HG02763 (cell line): ENCODE data around the gene BCL7A.
"Not testable (repeated sequence)": the region's sequence is repeated elsewhere in the genome, so short reads cannot be mapped to it uniquely, and the experiment has no call there.

Source experiments
- ATAC-seq: cut with Tn5 transposase; IDR thresholded peaks from one replicate; pipeline ENCODE4 v1.9.1; 2021; ENCODE audit warnings: mild to moderate bottlenecking, moderate library complexity; ENCODE audit not compliant: unreplicated experiment

BCL7A gene

GRCh38 chr12:122024132-122024785, 2.6 kb downstream of the BCL7A start:
- ATAC-seq = no peak

DNA sequence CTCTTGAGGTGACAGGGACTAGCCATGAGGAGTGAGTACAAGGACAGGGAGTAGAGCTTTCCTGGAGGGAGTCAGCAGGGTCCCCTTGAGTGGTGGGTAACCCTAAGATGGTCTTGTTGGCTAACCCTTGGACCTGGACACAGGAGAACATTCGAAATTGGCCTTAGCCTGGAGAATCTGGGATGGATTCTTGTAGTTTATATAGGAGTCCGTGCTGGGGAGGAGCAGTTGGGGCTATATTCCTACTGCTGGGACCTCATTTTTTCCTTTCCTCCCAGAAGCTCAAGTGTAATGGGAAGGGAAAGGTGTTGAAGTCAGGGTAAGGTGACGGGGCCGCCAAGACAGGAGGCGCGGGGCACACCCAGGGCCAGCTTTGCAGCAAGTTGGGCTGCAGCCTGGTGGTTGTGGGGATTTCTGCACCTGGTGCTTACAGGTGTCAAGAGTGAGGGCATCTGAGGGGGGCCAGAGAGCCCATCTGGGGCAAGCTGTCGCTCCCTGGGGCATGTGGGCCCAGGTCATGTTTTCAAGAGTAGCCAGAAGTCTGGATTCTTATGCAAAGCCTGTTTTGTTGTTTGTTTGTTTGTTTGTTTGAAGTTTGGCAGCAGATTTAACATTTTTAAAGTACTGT, 5.1 kb downstream of the BCL7A start:
- ATAC-seq = no peak

DNA sequence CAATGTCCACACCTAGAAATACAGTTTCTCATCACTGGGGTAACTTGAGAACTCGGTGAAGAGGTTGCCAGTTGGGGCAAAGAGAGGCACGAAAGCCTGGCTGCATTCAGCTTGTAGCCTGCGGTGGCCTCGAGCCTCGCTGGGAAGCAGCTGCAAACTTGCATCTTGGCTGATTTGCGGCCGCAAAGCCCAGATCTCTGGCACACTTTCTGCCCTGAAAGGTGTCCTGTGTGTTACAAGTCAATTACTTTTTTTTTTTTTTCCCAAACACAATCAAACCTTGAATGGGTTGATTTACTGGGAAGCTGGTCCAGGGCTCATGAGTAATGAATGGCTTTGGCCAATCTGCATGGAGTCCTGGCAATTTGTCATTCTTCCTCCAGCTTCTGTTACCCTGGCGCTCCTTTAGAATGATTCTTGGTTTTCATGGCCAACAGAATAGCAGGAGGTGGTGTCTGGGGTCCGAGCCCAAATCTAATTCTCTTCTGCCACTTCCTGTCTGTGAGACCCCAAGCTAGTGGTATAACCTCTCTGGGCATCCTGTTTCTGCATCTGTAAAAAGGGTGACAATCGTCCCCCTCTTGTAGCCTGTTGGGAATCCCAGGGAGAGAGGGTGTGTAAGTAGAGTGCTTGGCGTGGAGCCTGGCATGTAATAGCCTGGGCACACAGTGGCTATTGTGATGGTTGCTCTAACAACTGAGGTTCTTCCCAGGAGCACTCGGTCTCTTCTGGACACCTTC, 6.7 kb downstream of the BCL7A start:
- no peak for ATAC-seq

- no peak for ATAC-seq
Observed at GRCh38 chr12:122028905-122029560, 7.3 kb downstream of the BCL7A start.

GRCh38 chr12:122029620-122030423, 8.1 kb downstream of the BCL7A start:
- no peak for ATAC-seq

GRCh38 chr12:122030424-122031035, 8.8 kb downstream of the BCL7A start:
- ATAC-seq = no peak

DNA sequence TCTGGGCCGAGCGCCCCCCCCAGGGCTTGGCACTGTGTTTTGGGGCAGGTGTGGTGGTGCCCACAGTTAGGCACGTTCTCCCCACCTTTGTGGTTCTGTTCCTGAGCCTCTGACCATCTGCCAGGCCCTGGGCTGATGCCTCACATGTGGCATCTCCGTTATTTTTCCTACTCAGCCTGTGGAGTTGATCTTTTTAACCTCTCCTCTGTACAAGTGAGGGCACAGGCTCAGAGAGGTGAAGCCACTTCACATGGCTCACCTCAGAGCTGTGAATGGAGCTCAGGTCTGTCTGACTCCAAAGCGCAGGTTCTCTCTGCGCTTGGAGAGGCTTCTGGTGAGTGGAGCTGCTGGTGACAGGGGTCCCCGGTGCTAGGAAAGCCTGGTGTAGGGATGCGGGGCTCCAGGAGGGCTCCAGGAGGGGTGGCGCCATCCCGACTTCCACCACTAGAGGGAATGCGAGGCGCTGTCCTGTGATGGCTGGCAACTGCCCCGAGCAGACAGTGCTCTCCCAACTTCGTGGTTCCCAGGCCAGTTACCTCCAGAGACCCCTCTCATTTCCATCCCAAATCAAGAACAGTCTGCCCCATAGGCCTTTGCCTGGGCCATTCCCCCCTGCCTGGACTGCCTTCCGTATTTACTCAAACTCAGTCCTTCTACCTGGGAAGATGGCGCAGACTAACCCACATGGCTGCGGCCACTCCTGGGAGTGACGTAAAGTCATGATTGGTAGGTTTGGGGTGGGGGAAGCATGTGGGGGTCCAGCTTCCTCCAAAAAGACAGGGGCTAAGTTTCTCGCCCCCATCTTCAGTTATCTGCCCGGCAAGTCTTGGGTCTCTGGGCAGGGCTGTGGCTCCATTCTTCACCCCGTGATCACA, 9.9 kb downstream of the BCL7A start:
- no peak for ATAC-seq

DNA sequence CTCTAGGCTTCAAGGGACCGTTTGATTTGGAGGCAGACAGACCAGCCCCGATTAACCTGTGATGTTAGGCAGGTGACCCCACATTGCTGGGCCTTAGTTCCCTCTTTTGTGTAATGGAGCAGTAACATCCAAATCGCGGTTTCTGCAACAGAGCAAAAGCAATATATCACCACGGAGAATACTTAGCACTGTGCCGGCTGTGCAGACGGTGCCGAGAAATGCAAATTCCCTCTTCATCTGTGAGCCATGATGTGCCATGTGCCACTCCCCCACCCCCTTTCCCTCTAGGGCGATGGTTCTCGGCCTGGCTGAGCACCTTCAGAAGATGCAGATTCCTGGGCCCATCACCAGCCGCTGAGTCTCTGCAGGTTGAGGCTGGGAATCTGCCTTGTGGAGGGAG, 10.9 kb downstream of the BCL7A start:
- ATAC-seq = no peak

DNA sequence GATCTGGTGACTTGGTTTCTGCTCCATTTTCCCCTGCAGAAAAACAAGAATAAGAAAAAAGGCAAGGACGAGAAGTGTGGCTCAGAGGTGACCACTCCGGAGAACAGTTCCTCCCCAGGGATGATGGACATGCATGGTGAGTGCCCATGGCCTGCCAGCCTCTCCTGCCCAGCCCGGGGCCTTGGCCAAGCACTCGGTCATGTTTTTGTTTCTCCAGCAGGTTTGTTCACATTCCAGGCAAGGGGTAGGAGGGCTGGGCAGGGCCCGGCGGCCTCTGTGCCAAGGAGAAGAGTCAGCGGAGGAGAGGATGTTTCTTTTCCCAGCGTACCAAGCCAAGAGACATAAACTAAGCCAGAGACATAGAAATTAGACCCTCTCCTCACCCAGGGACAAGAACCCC, 13.6 kb downstream of the BCL7A start:
- ATAC-seq = no peak

- ATAC-seq = no peak
Observed at GRCh38 chr12:122036153-122036552, 14.5 kb downstream of the BCL7A start.

DNA sequence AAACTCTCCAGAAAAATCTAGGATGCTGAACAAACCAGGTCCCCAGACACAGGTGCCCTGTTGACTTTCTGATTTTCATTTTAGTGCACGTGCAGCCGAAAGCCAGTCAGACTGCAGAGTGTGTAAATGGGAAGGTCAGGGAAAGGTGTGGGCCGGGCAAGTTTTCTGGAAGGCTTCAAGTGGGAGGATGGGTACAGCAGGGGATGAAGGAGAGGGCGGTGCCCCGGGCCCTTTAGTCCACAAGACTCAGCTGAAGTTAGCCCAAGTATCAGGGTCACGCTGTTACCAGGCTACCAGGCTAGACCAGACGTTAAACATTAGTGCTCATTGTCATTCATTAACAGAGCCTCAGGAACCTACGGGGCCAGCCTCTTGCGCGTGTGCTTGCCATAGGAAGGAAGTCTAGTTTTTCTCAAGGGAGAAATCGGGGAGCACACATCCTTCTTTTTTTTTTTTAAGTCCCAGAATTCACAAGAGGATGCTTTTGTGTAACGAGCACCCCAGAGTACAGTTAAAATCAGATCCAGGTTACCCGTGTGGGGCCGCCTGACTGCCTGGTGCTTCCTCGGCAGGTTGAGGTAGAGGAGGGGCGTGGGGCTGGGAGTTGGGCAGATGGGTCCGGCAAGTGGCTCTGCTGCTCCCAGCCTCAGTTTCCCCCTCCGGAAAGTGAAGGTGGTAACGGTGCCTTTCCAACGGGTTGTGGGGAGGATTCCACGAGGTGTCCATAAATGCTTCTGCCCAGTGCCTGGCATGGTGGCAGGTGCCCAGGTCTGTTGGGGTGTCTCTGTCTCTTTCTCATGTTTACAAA, 19.1 kb downstream of the BCL7A start:
- ATAC-seq = no peak

GRCh38 chr12:122041458-122041857, 19.8 kb downstream of the BCL7A start:
- ATAC-seq = not testable (repeated sequence)

GRCh38 chr12:122042910-122043309, 21.2 kb downstream of the BCL7A start:
- ATAC-seq = no peak

- no peak for ATAC-seq
Observed at GRCh38 chr12:122043476-122043875, 21.8 kb downstream of the BCL7A start.

DNA sequence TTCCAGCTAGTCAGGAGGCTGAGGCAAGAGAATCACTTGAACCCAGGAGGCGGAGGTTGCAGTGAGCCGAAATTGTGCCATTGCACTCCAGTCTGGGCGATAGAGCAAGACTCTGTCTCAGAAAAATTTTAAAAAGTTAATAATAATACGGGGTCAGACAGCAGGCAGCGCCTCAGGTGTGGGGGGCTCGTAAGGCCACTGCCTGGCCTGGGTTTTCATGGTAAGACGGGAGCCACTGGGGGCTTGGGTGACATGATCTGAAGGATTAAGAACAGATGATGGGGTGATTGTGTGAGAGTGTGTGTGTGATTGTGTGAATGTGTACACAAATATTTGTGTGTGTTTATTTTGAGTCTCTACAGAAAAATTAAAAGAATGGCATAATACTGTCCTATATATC, 23.6 kb downstream of the BCL7A start:
- ATAC-seq = no peak

- ATAC-seq = no peak
Observed at GRCh38 chr12:122046145-122046544, 24.5 kb downstream of the BCL7A start.

DNA sequence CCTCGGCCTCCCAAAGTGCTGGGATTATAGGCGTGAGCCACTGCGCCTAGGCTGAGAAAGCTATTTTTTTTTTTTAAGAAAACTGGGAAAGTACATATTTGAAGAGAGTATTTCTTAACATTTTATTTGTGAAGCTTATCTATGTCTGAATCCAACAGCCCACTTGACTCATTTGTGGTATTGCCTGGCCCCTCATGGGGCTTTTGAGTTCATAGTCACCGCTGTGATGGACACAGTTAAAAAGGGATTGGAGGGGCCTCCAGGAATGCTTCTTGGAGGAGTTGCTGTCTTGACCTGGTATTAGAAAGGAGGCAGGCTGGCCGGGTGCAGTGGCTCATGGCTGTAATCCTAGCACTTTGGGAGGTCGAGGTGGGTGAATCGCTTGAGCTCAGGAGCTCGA, 26.5 kb downstream of the BCL7A start:
- ATAC-seq = no peak

DNA sequence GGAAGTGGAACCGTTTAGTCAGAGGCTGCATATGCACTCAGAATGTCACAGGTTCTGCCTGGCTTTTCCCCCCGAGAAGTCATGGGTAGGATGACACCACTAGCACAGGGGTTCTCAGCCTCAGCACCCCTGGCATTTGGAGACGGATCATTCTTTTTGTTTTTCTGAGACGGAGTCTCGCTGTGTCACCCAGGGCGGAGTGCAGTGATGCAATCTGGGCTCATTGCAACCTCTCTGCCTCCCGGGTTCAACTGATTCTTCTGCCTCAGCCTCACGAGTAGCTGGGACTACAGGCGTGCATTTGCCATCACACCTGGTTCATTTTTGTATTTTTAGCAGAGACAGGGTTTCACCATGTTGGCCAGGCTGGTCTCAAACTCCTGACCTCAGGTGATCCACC, 28.1 kb downstream of the BCL7A start:
- no peak for ATAC-seq

GRCh38 chr12:122050706-122051105, 29.0 kb downstream of the BCL7A start:
- no peak for ATAC-seq
